SU-DHL-6 (cell line): ENCODE results near the gene C1QTNF5.

Source experiments
- H2AFZ ChIP-seq: fragments of 200-600 bp; sonication (generic); 2 replicates; pipeline ENCODE4 v1.6.1; 2014; ENCODE audit warnings: low read depth, mild to moderate bottlenecking, moderate library complexity, mixed read lengths, antibody characterized with exemption, low read length; ENCODE audit not compliant: severe bottlenecking
- H3F3A ChIP-seq: fragments of 200-600 bp; shearing (Covaris generic); 2 replicates; pipeline ENCODE4 v1.6.0; 2016; ENCODE audit warnings: antibody characterized with exemption, mild to moderate bottlenecking; ENCODE audit not compliant: insufficient read depth
- H3K27ac ChIP-seq: fragments of 200-600 bp; sonication (generic); 2 replicates; pipeline ENCODE4 v1.5.1; 2016; ENCODE audit warnings: low read depth, mild to moderate bottlenecking, low read length, moderate library complexity, mixed read lengths
- H3K27me3 ChIP-seq: fragments of 200-600 bp; sonication (generic), shearing (Covaris generic); 2 replicates; pipeline ENCODE4 v1.6.0; 2014; ENCODE audit warnings: mild to moderate bottlenecking, low read length
- H3K36me3 ChIP-seq: fragments of 200-600 bp; sonication (generic); 2 replicates; pipeline ENCODE4 v1.6.1; 2014; ENCODE audit warnings: mild to moderate bottlenecking, low read length, mixed read lengths
- H3K4me2 ChIP-seq: fragments of 300-600, 200-600 bp; shearing (Covaris generic), sonication (generic); 2 replicates; pipeline ENCODE4 v1.6.0; 2014; ENCODE audit warnings: low read length, low read depth, mild to moderate bottlenecking; ENCODE audit not compliant: poor library complexity, severe bottlenecking
- H3K4me3 ChIP-seq: fragments of 200-600 bp; sonication (generic); 2 replicates; pipeline ENCODE4 v1.5.1; 2014; ENCODE audit warnings: antibody characterized with exemption, low read length, mild to moderate bottlenecking, mixed read lengths; ENCODE audit not compliant: insufficient read depth, poor library complexity, severe bottlenecking
- H3K79me2 ChIP-seq: fragments of 200-600 bp; sonication (generic); 2 replicates; pipeline ENCODE4 v1.6.1; 2014; ENCODE audit warnings: mild to moderate bottlenecking, low read length, moderate library complexity; ENCODE audit not compliant: insufficient read depth
- H3K9ac ChIP-seq: fragments of 200-600 bp; sonication (generic); 2 replicates; pipeline ENCODE4 v1.7.0; 2014; ENCODE audit warnings: mild to moderate bottlenecking, low read length
- H3K9me2 ChIP-seq: fragments of 200-600 bp; sonication (generic); replicated peaks from 2 replicates; pipeline ENCODE4 v1.6.1; 2014; ENCODE audit warnings: low read length; ENCODE audit not compliant: insufficient read depth
- H3K9me3 ChIP-seq: fragments of 200-600 bp; sonication (generic); 2 replicates; pipeline ENCODE4 v1.6.1; 2014; ENCODE audit warnings: low read length, mixed read lengths; ENCODE audit not compliant: insufficient read depth
- H4K20me1 ChIP-seq: fragments of 200-600 bp; sonication (generic); 2 replicates; pipeline ENCODE4 v1.6.1; 2014; ENCODE audit warnings: low read depth, mild to moderate bottlenecking, antibody characterized with exemption, low read length, moderate library complexity, mixed read lengths
- CTCF ChIP-seq: fragments of 200-600 bp; sonication (generic); IDR thresholded peaks from one replicate; pipeline ENCODE4 v1.5.1; 2017; ENCODE audit warnings: antibody characterized with exemption, mild to moderate bottlenecking, low read length, moderate library complexity; ENCODE audit not compliant: insufficient read depth, poor library complexity, severe bottlenecking
- EZH2phosphoT487 ChIP-seq: fragments of 200-600 bp; sonication (generic), shearing (Covaris generic); conservative IDR thresholded peaks from 2 replicates; pipeline ENCODE4 v1.6.1; 2018; ENCODE audit warnings: mild to moderate bottlenecking, antibody characterized with exemption, low read length, moderate library complexity, mixed read lengths

C1QTNF5 gene

GRCh38 chr11:119362741-119363080 is 22.0 kb upstream of the C1QTNF5 start:
- H2AFZ ChIP-seq, result no peak overlapping the region

GRCh38 chr11:119361941-119362725 is 21.4 kb upstream of the C1QTNF5 start:
- H2AFZ ChIP-seq, result no peak overlapping the region
- no peaks in the 10 kb centered on the region for H3K79me2 ChIP-seq
- H3K27ac ChIP-seq, result no peak overlapping the region
- H3K27me3 ChIP-seq, result no peaks in the 10 kb centered on the region
- no peaks in the 10 kb centered on the region for H4K20me1 ChIP-seq
- TF ChIP-seq EZH2phosphoT487 (no peak), CTCF (no peak)
- H3K4me2 ChIP-seq, result no peak overlapping the region
- no peak overlapping the region for H3K9ac ChIP-seq
- H3K9me2 ChIP-seq, result no peaks in the 10 kb centered on the region
- H3F3A ChIP-seq, result no peaks in the 10 kb centered on the region
- no peaks in the 10 kb centered on the region for H3K36me3 ChIP-seq
- no peaks in the 10 kb centered on the region for H3K9me3 ChIP-seq
- H3K4me3 ChIP-seq, result no peak overlapping the region

More at GRCh38 chr11:119362741-119363080, 22.0 kb upstream of the C1QTNF5 start:
- Histone ChIP-seq H4K20me1 (no peaks in the 10 kb centered on the region), H3K4me3 (no peak overlapping the region), H3K27ac (no peak overlapping the region), H3K4me2 (no peak overlapping the region), H3K9ac (no peak overlapping the region), H3K79me2 (no peaks in the 10 kb centered on the region), H3K9me2 (no peaks in the 10 kb centered on the region), H3F3A (no peaks in the 10 kb centered on the region), H3K36me3 (no peaks in the 10 kb centered on the region), H3K27me3 (no peaks in the 10 kb centered on the region), H3K9me3 (no peaks in the 10 kb centered on the region)
- TF ChIP-seq EZH2phosphoT487 (no peak), CTCF (no peak)

- H3K4me2 ChIP-seq, result no peak overlapping the region
- no peaks in the 10 kb centered on the region for H3K79me2 ChIP-seq
- H3K9ac ChIP-seq, result no peak overlapping the region
- no peaks in the 10 kb centered on the region for H3K27me3 ChIP-seq
- H4K20me1 ChIP-seq, result no peaks in the 10 kb centered on the region
- H3K9me3 ChIP-seq, result no peaks in the 10 kb centered on the region
- no peak overlapping the region for H3K4me3 ChIP-seq
- no peak overlapping the region for H2AFZ ChIP-seq
- no peak overlapping the region for H3K27ac ChIP-seq
- TF ChIP-seq CTCF (no peak), EZH2phosphoT487 (no peak)
- no peaks in the 10 kb centered on the region for H3F3A ChIP-seq
- H3K36me3 ChIP-seq, result no peaks in the 10 kb centered on the region
- H3K9me2 ChIP-seq, result no peaks in the 10 kb centered on the region
These were observed 20.5 kb upstream of the C1QTNF5 start for GRCh38 chr11:119361056-119361787.
